ENCODE data around the gene PTMS. TPM values are rescaled to one million over a fixed set of nuclear protein-coding genes. Genes with fewer than 3 reads are reported as not detected.

Gene PTMS
- total RNA-seq, 1 donor from 2014 or later = 864 TPM

GRCh38 chr12:6782850-6783566 is 16.8 kb downstream of the PTMS start:
- H3K9me3 Mint-ChIP-seq (ENCODE audit: unreplicated experiment) = no peaks in the 10 kb centered on the region
- TF ChIP-seq CTCF (IDR thresholded peaks at IDR 0.05; ENCODE audit: unreplicated experiment) = no peak
- peaks cover 54% of the 10 kb centered on the region for H3K4me1 Mint-ChIP-seq (ENCODE audit: unreplicated experiment)
- peak overlapping the region; percentile 27 for H3K27ac Mint-ChIP-seq (ENCODE audit: unreplicated experiment)
- peaks cover 12% of the 10 kb centered on the region for H3K36me3 Mint-ChIP-seq (ENCODE audit: low read depth, unreplicated experiment)
- H3K4me3 Mint-ChIP-seq (ENCODE audit: unreplicated experiment) = no peak overlapping the region
- DNase-seq (ENCODE audit: low spot score) = no peak
- H3K27me3 Mint-ChIP-seq (ENCODE audit: unreplicated experiment) = peaks cover 10% of the 10 kb centered on the region

GRCh38 chr12:6783828-6784227 is 17.7 kb downstream of the PTMS start:
- H3K27me3 Mint-ChIP-seq (ENCODE audit: unreplicated experiment) = peaks cover 4% of the 10 kb centered on the region
- no peak for DNase-seq (ENCODE audit: low spot score)

GRCh38 chr12:6784296-6784695 is 18.1 kb downstream of the PTMS start:
- Mint-ChIP-seq H3K27ac (ENCODE audit: unreplicated experiment) (peak overlapping the region; percentile 81), H3K4me1 (ENCODE audit: unreplicated experiment) (peaks cover 47% of the 10 kb centered on the region), H3K36me3 (ENCODE audit: low read depth, unreplicated experiment) (peaks cover 4% of the 10 kb centered on the region), H3K9me3 (ENCODE audit: unreplicated experiment) (no peaks in the 10 kb centered on the region), H3K27me3 (ENCODE audit: unreplicated experiment) (peaks cover 4% of the 10 kb centered on the region), H3K4me3 (ENCODE audit: unreplicated experiment) (peak overlapping the region; percentile 11)
- no peak for DNase-seq (ENCODE audit: low spot score)
- TF ChIP-seq CTCF (IDR thresholded peaks at IDR 0.05; ENCODE audit: unreplicated experiment) = no peak

More at GRCh38 chr12:6783828-6784227, 17.7 kb downstream of the PTMS start:
- TF ChIP-seq CTCF (IDR thresholded peaks at IDR 0.05; ENCODE audit: unreplicated experiment) = no peak
- Mint-ChIP-seq H3K9me3 (ENCODE audit: unreplicated experiment) (no peaks in the 10 kb centered on the region), H3K27ac (ENCODE audit: unreplicated experiment) (no peak overlapping the region), H3K4me1 (ENCODE audit: unreplicated experiment) (peaks cover 49% of the 10 kb centered on the region), H3K4me3 (ENCODE audit: unreplicated experiment) (no peak overlapping the region), H3K36me3 (ENCODE audit: low read depth, unreplicated experiment) (peaks cover 4% of the 10 kb centered on the region)

- no peak for TF ChIP-seq CTCF (IDR thresholded peaks at IDR 0.05; ENCODE audit: unreplicated experiment)
- peaks cover 2% of the 10 kb centered on the region for H3K27me3 Mint-ChIP-seq (ENCODE audit: unreplicated experiment)
Observed at GRCh38 chr12:6784761-6785160, 18.6 kb downstream of the PTMS start.

GRCh38 chr12:6786416-6787094 is 20.4 kb downstream of the PTMS start:
- peaks cover 43% of the 10 kb centered on the region for H3K4me1 Mint-ChIP-seq (ENCODE audit: unreplicated experiment)
- H3K9me3 Mint-ChIP-seq (ENCODE audit: unreplicated experiment) = no peaks in the 10 kb centered on the region
- H3K4me3 Mint-ChIP-seq (ENCODE audit: unreplicated experiment) = no peak overlapping the region
- no peak for DNase-seq (ENCODE audit: low spot score)
- H3K36me3 Mint-ChIP-seq (ENCODE audit: low read depth, unreplicated experiment) = peaks cover 4% of the 10 kb centered on the region
- H3K27me3 Mint-ChIP-seq (ENCODE audit: unreplicated experiment) = peaks cover 1% of the 10 kb centered on the region
- peak overlapping the region; percentile 80 for H3K27ac Mint-ChIP-seq (ENCODE audit: unreplicated experiment)
- no peak for TF ChIP-seq CTCF (IDR thresholded peaks at IDR 0.05; ENCODE audit: unreplicated experiment)

More at GRCh38 chr12:6784761-6785160, 18.6 kb downstream of the PTMS start:
- Mint-ChIP-seq H3K9me3 (ENCODE audit: unreplicated experiment) (no peaks in the 10 kb centered on the region), H3K36me3 (ENCODE audit: low read depth, unreplicated experiment) (peaks cover 4% of the 10 kb centered on the region), H3K4me1 (ENCODE audit: unreplicated experiment) (peaks cover 47% of the 10 kb centered on the region), H3K27ac (ENCODE audit: unreplicated experiment) (peak overlapping the region; percentile 81), H3K4me3 (ENCODE audit: unreplicated experiment) (peak overlapping the region; percentile 11)
- DNase-seq (ENCODE audit: low spot score) = no peak

Measured in endothelial cell (in vitro differentiated cells).